Sigmoid colon (tissue), 7 donors: ENCODE data around the gene DHDH. TPM values are rescaled to one million over a fixed set of nuclear protein-coding genes. Genes with fewer than 3 reads are reported as not detected.

Experiments
- DNase-seq: peaks from one replicate; pipeline ENCODE4 v3.0.0-alpha.2; 2019
- H3K27ac ChIP-seq, 4 donors: fragments of 200-600 bp; sonication (generic); one replicate each; pipeline ENCODE4 v1.5.1; 2016 to 2019; ENCODE audit warnings: mild to moderate bottlenecking in 1 of 4
- H3K27me3 ChIP-seq, 3 donors: fragments of 200-600 bp; sonication (generic); one replicate each; pipeline ENCODE4 v1.5.1; 2019; ENCODE audit warnings: mild to moderate bottlenecking in 1 of 3
- H3K36me3 ChIP-seq, 4 donors: fragments of 200-600 bp; sonication (generic); one replicate each; pipeline ENCODE4 v1.5.1; 2016 to 2019
- H3K4me1 ChIP-seq, 4 donors: fragments of 200-600 bp; sonication (generic); one replicate each; pipeline ENCODE4 v1.5.1; 2017 to 2019
- H3K4me3 ChIP-seq, 4 donors: fragments of 200-600 bp; sonication (generic); one replicate each; pipeline ENCODE4 v1.5.1; 2017 to 2019; ENCODE audit warnings: mild to moderate bottlenecking in 2 of 4, moderate library complexity in 1 of 4
- H3K9me3 ChIP-seq, 4 donors: fragments of 200-600 bp in 3 of 4; sonication (generic) in 3 of 4; one replicate each; pipeline versions ENCODE4 v1.5.1 to v1.6.1; 2013 to 2019
- EP300 ChIP-seq, 4 donors: sonication (generic); formaldehyde crosslinking; IDR thresholded peaks; one replicate each; pipeline ENCODE4 v1.6.1; 2017; ENCODE audit warnings: antibody characterized with exemption in 4 of 4
- POLR2A ChIP-seq, 2 donors: fragments of 450-650 bp; IDR thresholded peaks; one replicate each; pipeline ENCODE4 v1.6.1; 2016; ENCODE audit warnings: antibody characterized with exemption in 2 of 2, mild to moderate bottlenecking in 2 of 2, moderate library complexity in 2 of 2
- POLR2AphosphoS5 ChIP-seq, 4 donors: sonication (generic); formaldehyde crosslinking; IDR thresholded peaks; one replicate each; pipeline ENCODE4 v1.6.1; 2017; ENCODE audit warnings: antibody characterized with exemption in 4 of 4
- WGBS, 2 donors: extraction: QIAGEN DNeasy Blood & Tissue Kit; methylation state at CpG; one replicate each; pipeline ENCODE4 v1.1.7; 2013; 5-methylcytosine and 5-hydroxymethylcytosine counted together
- intact Hi-C: fragments of 100-400 bp; cut with DNase I; formaldehyde crosslinking; loops from one replicate; pipeline ENCODE4 v1.15.1; 2023
- polyA plus RNA-seq, 3 donors: library from polyadenylated mRNA; stranded (reverse); fragments of 200-250 nt; gene quantifications; one replicate each; pipeline ENCODE4 v1.2.3, GENCODE V29; 2013
- total RNA-seq, 4 donors: library from RNA; depleted of rRNA; stranded (reverse); fragments of >200 nt; gene quantifications; one replicate each; pipeline ENCODE4 v1.1.0, GENCODE V29; 2016
- TF ChIP-seq, protein P1 (sequence below), 4 experiments: fragments of 450-650 bp in 3 of 4; fragments of 200-600 bp in 1 of 4; IDR thresholded peaks; one replicate each; pipeline ENCODE4 v1.5.1; 2016 to 2019; ENCODE audit warnings: antibody characterized with exemption in 4 of 4, mild to moderate bottlenecking in 3 of 4, moderate library complexity in 2 of 4
- donor health status: healthy with polysubstance abuse.
- donor health status: Bipolar disorder and iron deficiency.
- donor health status: healthy.

Gene DHDH
- total and polyA plus RNA-seq, 7 donors, result 0.16 TPM; not detected in 6

DNA sequence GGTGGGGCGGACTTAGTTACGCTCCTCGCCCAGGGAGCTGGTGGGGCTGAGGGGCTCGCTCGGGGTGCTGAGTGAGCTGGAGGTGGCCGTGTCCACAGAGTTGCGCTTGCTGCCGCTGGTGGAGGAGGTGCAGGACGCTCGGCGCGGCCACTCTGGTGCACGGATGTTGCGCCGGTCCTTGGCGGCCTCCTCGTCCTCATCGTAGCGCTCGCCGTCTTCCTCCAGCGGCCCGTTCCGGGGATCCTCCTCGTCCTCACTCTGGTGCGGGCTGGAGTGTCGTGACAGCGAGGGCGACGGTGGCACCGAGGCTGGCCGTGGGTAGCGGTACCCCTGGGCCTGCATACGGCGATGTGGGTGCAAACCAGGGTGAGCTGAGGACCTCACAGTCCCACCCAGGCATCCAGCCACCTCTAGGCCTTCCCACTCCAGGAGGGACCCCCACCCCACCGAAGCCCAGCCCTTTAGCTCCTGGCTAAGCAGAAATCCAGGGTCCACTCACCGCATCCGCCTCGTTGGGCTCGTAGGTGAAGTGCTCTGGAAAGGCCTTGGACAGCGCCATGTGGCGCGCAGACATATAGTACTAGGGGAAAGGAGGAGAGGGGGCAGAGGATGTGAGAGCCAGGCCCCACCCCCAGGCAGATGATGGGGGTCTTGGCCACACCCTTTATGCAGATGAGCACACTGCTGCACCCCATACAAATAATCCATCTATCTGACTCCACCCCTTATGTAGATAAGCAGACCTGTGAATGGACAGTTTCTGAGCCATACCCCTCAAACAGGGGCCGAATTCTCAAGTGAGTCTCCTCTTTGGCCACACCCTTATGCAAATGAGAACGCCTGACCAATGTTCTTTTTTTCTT is 36.0 kb downstream of the DHDH start:
- Histone ChIP-seq H3K27me3 (no peaks in the 10 kb centered on the region), H3K27ac (no peak overlapping the region), H3K36me3 (peaks cover 17 to 74% (median 38%) of the 10 kb centered on the region in 4 donors), H3K4me3 (no peak overlapping the region), H3K9me3 (no peaks in the 10 kb centered on the region), H3K4me1 (peaks cover 0 to 32% (median 29%) of the 10 kb centered on the region in 4 donors)
- peak; percentile 61 for DNase-seq
- intact Hi-C loops, result loop anchor here (2.0 to 10.0 kb wide), 2 partner anchors 181 to 335 kb away; partner anchors contain the start of gene DBP
- 95 to 96% methylated on average over 45 of the region's 45 CpGs for WGBS, 2 donors
- TF ChIP-seq EP300 (IDR thresholded peaks at IDR 0.05) (no peak), POLR2AphosphoS5 (IDR thresholded peaks at IDR 0.05) (no peak), POLR2A (IDR thresholded peaks at IDR 0.05) (no peak)
- TF ChIP-seq, protein P1, sequence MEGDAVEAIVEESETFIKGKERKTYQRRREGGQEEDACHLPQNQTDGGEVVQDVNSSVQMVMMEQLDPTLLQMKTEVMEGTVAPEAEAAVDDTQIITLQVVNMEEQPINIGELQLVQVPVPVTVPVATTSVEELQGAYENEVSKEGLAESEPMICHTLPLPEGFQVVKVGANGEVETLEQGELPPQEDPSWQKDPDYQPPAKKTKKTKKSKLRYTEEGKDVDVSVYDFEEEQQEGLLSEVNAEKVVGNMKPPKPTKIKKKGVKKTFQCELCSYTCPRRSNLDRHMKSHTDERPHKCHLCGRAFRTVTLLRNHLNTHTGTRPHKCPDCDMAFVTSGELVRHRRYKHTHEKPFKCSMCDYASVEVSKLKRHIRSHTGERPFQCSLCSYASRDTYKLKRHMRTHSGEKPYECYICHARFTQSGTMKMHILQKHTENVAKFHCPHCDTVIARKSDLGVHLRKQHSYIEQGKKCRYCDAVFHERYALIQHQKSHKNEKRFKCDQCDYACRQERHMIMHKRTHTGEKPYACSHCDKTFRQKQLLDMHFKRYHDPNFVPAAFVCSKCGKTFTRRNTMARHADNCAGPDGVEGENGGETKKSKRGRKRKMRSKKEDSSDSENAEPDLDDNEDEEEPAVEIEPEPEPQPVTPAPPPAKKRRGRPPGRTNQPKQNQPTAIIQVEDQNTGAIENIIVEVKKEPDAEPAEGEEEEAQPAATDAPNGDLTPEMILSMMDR (IDR thresholded peaks at IDR 0.05), result no peak

DNA sequence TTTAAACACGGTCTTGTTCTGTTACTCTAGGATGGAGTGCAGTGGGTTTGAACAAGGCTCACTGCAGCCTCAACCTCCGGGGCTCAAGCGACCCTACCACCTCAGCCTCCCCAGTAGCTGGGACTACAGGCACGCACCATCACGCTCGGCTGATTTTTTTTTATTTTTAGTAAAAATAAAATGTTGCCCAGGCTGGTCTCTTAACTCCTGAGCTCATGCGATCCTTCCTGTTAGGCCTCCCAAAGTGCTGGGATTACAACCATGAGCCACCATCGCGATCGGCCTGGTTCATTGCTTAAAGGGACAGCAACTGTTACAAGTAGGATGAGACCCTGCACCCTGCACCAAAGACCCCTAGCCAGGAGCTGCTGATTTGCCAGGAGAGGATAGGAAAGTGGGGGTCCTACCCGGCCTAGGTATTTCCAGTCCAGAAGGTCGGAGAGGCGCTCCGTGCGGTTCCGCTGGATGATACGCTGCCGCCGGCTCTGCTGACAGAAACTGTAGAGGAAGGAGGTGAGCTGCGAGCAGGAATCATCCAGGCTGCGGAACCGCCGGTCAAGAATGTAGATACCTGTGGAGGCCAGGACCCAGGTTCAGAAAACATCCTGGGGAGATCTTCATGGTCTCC is 36.8 kb downstream of the DHDH start:
- WGBS, 2 donors, result 91 to 93% methylated on average over 23 of the region's 23 CpGs
- Histone ChIP-seq H3K27ac (peak overlapping the region in 2 of 4 donors; percentile 30 to 35), H3K4me1 (peaks cover 0 to 29% (median 25%) of the 10 kb centered on the region in 4 donors), H3K9me3 (no peaks in the 10 kb centered on the region), H3K27me3 (no peaks in the 10 kb centered on the region), H3K36me3 (peaks cover 17 to 77% (median 41%) of the 10 kb centered on the region in 4 donors), H3K4me3 (no peak overlapping the region)
- DNase-seq, result no peak
- no peak for TF ChIP-seq POLR2A (IDR thresholded peaks at IDR 0.05)
- no peak for TF ChIP-seq POLR2AphosphoS5 (IDR thresholded peaks at IDR 0.05)
- TF ChIP-seq, protein P1 (IDR thresholded peaks at IDR 0.05), result no peak
- TF ChIP-seq EP300 (IDR thresholded peaks at IDR 0.05), result no peak
- intact Hi-C loops, result loop anchor here (2.0 kb wide), 1 partner anchor 181 kb away; no protein-coding TSS in a partner anchor

DNA sequence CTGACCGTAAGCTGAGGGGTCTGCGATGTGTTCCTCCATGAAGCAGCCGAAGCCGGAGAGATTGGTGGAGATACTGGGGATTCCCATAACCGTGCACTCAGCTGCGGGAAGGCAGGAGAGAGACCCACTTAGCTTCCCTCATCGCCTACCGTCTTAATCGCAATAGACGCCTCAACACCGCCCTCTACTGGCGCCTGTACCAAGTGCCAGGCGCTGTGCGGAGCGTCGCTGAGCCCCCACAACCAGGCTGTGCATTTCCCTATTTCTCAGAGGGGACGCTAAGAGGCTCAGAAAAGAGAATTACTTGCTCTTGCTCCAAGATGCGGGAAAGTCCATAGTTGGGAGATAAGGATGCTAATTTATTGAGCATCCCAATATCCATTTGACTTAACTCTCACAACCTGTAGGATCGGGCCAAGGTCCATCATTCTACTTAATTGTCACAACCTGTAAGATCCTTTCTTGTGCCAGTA is 37.5 kb downstream of the DHDH start:
- DNase-seq, result peak; percentile 86
- H3K27ac ChIP-seq, result peak overlapping the region in 2 of 4 donors; percentile 30 to 35
- 20% methylated on average over 19 of the region's 19 CpGs for WGBS, 2 donors

More for the DNA sequence above, 37.5 kb downstream of the DHDH start:
- intact Hi-C loops, result loop anchor here (2.0 kb wide), 1 partner anchor 182 kb away; no protein-coding TSS in a partner anchor
- Histone ChIP-seq H3K4me3 (no peak overlapping the region), H3K27me3 (no peaks in the 10 kb centered on the region), H3K4me1 (peaks cover 0 to 29% (median 24%) of the 10 kb centered on the region in 4 donors), H3K36me3 (peaks cover 17 to 78% (median 41%) of the 10 kb centered on the region in 4 donors), H3K9me3 (no peaks in the 10 kb centered on the region)
- TF ChIP-seq, protein P1 (IDR thresholded peaks at IDR 0.05), result peak; percentile 85 to 96 (median 88)
- TF ChIP-seq POLR2AphosphoS5 (IDR thresholded peaks at IDR 0.05) (peak in 2 of 4 donors; percentile 11 to 33), POLR2A (IDR thresholded peaks at IDR 0.05) (no peak)
